ENCODE data around the gene GCAT. TPM values are rescaled to one million over a fixed set of nuclear protein-coding genes. Genes with fewer than 3 reads are reported as not detected.

Gene GCAT
- total and polyA plus RNA-seq, 9 of the 15 experiments (the other 6 are each of a cell fraction or from before 2014, with no cell fraction given): 1.9 to 69.9 (median 26.4) TPM

- TF ChIP-seq ZBTB11 (CRISPR knock-in tag; IDR thresholded peaks at IDR 0.05): peak in 1 of 3 experiments; percentile 30; a peak in 1 of 6 replicates
These were observed 4.5 kb upstream of the GCAT start (continued) for GRCh38 chr22:37803195-37803638.

- intact Hi-C loops (cut with micrococcal nuclease) (loop anchor here (2.0 kb wide), 1 partner anchor 45 kb away; the partner anchor contains the start of gene EIF3L), in situ Hi-C loops (cut with MboI) (no loop called here)
- Histone ChIP-seq H4K20me1 (replicated peaks; ENCODE audit: control insufficient read depth, insufficient read depth, low read length) (no peaks in the 10 kb centered on the region), H3K9me3 (replicated peaks; ENCODE audit: control insufficient read depth, insufficient read depth, low read depth, low read length) (no peaks in the 10 kb centered on the region), H3K4me2 (ENCODE audit: insufficient read depth, low read length) (peak overlapping the region; percentile 73), H3K36me3 (ENCODE audit: control insufficient read depth, insufficient read depth, low read length) (no peaks in the 10 kb centered on the region), H3K4me3 (no peak overlapping the region; the same call in none of the 2 replicates), H3K27me3 (ENCODE audit: control insufficient read depth in 2 of 2, insufficient read depth in 2 of 2, low read length in 2 of 2) (no peaks in the 10 kb centered on the region), H3K9me1 (ENCODE audit: control insufficient read depth, insufficient read depth, low read length) (no peaks in the 10 kb centered on the region), H2AFZ (ENCODE audit: low read depth, low read length) (peak overlapping the region; percentile 75), H3K27ac (ENCODE audit: extremely low read depth, low read depth, low read length) (peak overlapping the region; percentile 83), H3K9ac (ENCODE audit: insufficient read depth in 1 of 2, low read depth in 2 of 2, low read length in 2 of 2) (peak overlapping the region; percentile 79 to 80; a peak in 3 of 4 replicates), H3K79me2 (ENCODE audit: control insufficient read depth, insufficient read depth, low read length) (peaks cover 11% of the 10 kb centered on the region), H3K4me1 (replicated peaks in 1 of 2; ENCODE audit: control insufficient read depth in 2 of 2, insufficient read depth in 2 of 2, low read length in 2 of 2) (peaks cover 27 to 47% of the 10 kb centered on the region in 2 experiments)
- POLR2A ChIA-PET: interaction anchor here (0.7 to 1.3 kb wide), 3 partner anchors 12 to 381 kb away, joined by 3 to 4 read pairs (median 3); no protein-coding TSS in a partner anchor
- FAIRE-seq (no peak), DNase-seq (ENCODE audit: extremely low read depth in 1 of 4, low spot score in 3 of 4) (no peak), ATAC-seq (peak; percentile 15)
- no TSS peak for BruUV-seq (replicated peaks)
- WGBS (ENCODE audit: insufficient coverage, low coverage, missing lambda C conversion rate): 16% methylated on average over 30 of the region's 34 CpGs
- CTCF ChIA-PET (ENCODE audit: low intra/inter-chr PET ratio): no interaction called here
- TF ChIP-seq ZNF146 (CRISPR knock-in tag; IDR thresholded peaks at IDR 0.05; ENCODE audit: unreplicated experiment) (no peak), SNAPC5 (CRISPR knock-in tag; IDR thresholded peaks at IDR 0.05) (no peak), MBD2 (IDR thresholded peaks at IDR 0.05; ENCODE audit: borderline replicate concordance, low read depth) (0 out of 2 replicates have a peak, but pooled peaks have one; percentile 2), MYNN (IDR thresholded peaks at IDR 0.05) (no peak; the same call in 1 of the 2 replicates), MYNN (CRISPR knock-in tag; IDR thresholded peaks at IDR 0.05) (no peak), KLF6 (CRISPR knock-in tag; IDR thresholded peaks at IDR 0.05; ENCODE audit: borderline replicate concordance) (no peak), MBD1 (CRISPR knock-in tag; IDR thresholded peaks at IDR 0.05) (no peak), MXI1 (IDR thresholded peaks at IDR 0.05; ENCODE audit: low read depth, low read length) (no peak), SETDB1 (IDR thresholded peaks at IDR 0.05; ENCODE audit: low read length) (no peak)
These were observed 3.9 kb upstream of the GCAT start for GRCh38 chr22:37803639-37804351.
